Measurements from ENCODE around the gene CAB39. TPM values are rescaled to one million over a fixed set of nuclear protein-coding genes. Genes with fewer than 3 reads are reported as not detected.

Gene CAB39
- total and polyA plus RNA-seq, 2 donors (not counting 1 experiment from before 2014, with no cell fraction given): 21.7 to 75.7 TPM

- Histone ChIP-seq H3K79me2 (ENCODE audit: control insufficient read depth, insufficient read depth, low read length) (no peaks in the 10 kb centered on the region), H3K4me1 (ENCODE audit: control insufficient read depth in 2 of 2, insufficient read depth in 2 of 2, low read length in 2 of 2) (peaks cover 5 to 7% of the 10 kb centered on the region in 2 donors), H3K4me2 (replicated peaks; ENCODE audit: low read depth, low read length, poor library complexity, severe bottlenecking) (no peak overlapping the region), H3K9me3 (ENCODE audit: control extremely low read depth in 1 of 3, control insufficient read depth in 2 of 3, insufficient read depth in 1 of 3, low read length in 2 of 3) (peaks cover 0 to 9% (median 0%) of the 10 kb centered on the region in 3 donors), H3K36me3 (replicated peaks in 1 of 2; ENCODE audit: control extremely low read depth in 1 of 2, control insufficient read depth in 1 of 2, extremely low read depth in 1 of 2, insufficient read depth in 2 of 2, low read length in 1 of 2) (no peaks in the 10 kb centered on the region), H4K20me1 (ENCODE audit: control insufficient read depth, insufficient read depth, low read length, poor library complexity, severe bottlenecking) (no peaks in the 10 kb centered on the region), H3K27me3 (replicated peaks in 1 of 4; ENCODE audit: control extremely low read depth in 1 of 4, control insufficient read depth in 3 of 4, insufficient read depth in 4 of 4, low read length in 3 of 4) (peaks cover 0 to 2% (median 0%) of the 10 kb centered on the region in 4 experiments), H3K27ac (ENCODE audit: low read length in 2 of 2) (no peak overlapping the region), H3K4me3 (ENCODE audit: control extremely low read depth in 1 of 5, extremely low read depth in 1 of 5, insufficient read depth in 1 of 5, low read depth in 2 of 5, low read length in 4 of 5) (no peak overlapping the region), H3K9ac (ENCODE audit: low read length) (no peak overlapping the region), H2AFZ (ENCODE audit: insufficient read depth, low read depth, low read length, poor library complexity, severe bottlenecking) (no peak overlapping the region)
- H3K4me3 Mint-ChIP-seq: no peak overlapping the region
- 67% methylated on average over 40 of the region's 40 CpGs for WGBS (ENCODE audit: insufficient coverage)
- intact Hi-C loops (cut with micrococcal nuclease): loop anchor here (2.0 kb wide), 1 partner anchor 15 kb away; the partner anchor contains the start of gene ITM2C
- TF ChIP-seq CTCF (IDR thresholded peaks at IDR 0.05) (peak; percentile 92), EZH2 (IDR thresholded peaks at IDR 0.05; ENCODE audit: borderline replicate concordance, insufficient read depth, low read depth, low read length, poor library complexity, severe bottlenecking) (no peak)
- ChIA-PET POLR2A (no interaction called here), CTCF (interaction anchor here (0.6 to 8.4 kb wide), 14 partner anchors 13 to 848 kb away, joined by 3 to 93 read pairs (median 4); no protein-coding TSS in a partner anchor)
- H3K27ac Mint-ChIP-seq: no peak overlapping the region
- peaks cover 45% of the 10 kb centered on the region for H3K27me3 Mint-ChIP-seq
- peak; percentile 76 for DNase-seq
- H3K9me3 Mint-ChIP-seq (ENCODE audit: insufficient read depth): no peaks in the 10 kb centered on the region
- peaks cover 6% of the 10 kb centered on the region for H3K4me1 Mint-ChIP-seq
- ATAC-seq (ENCODE audit: low read depth): peak; percentile 66
Measured at GRCh38 chr2:230849633-230850357, 137.2 kb downstream of the CAB39 start.

- H3K27me3 ChIP-seq (replicated peaks in 1 of 4; ENCODE audit: control extremely low read depth in 1 of 4, control insufficient read depth in 3 of 4, insufficient read depth in 4 of 4, low read length in 3 of 4): no peaks in the 10 kb centered on the region
- no peaks in the 10 kb centered on the region for H3K79me2 ChIP-seq (ENCODE audit: control insufficient read depth, insufficient read depth, low read length)
- H3K4me1 ChIP-seq (ENCODE audit: control insufficient read depth in 2 of 2, insufficient read depth in 2 of 2, low read length in 2 of 2): peaks cover 5 to 7% of the 10 kb centered on the region in 2 donors
- H3K9me3 Mint-ChIP-seq (ENCODE audit: insufficient read depth): no peaks in the 10 kb centered on the region
- H3K4me3 Mint-ChIP-seq: no peak overlapping the region
- ATAC-seq (ENCODE audit: low read depth) (no peak), DNase-seq (no peak)
- no peak overlapping the region for H3K27ac ChIP-seq (ENCODE audit: low read length in 2 of 2)
- H3K9me3 ChIP-seq (ENCODE audit: control extremely low read depth in 1 of 3, control insufficient read depth in 2 of 3, insufficient read depth in 1 of 3, low read length in 2 of 3): peaks cover 0 to 9% (median 0%) of the 10 kb centered on the region in 3 donors
- no peak overlapping the region for H2AFZ ChIP-seq (ENCODE audit: insufficient read depth, low read depth, low read length, poor library complexity, severe bottlenecking)
- no peaks in the 10 kb centered on the region for H4K20me1 ChIP-seq (ENCODE audit: control insufficient read depth, insufficient read depth, low read length, poor library complexity, severe bottlenecking)
- no peak for TF ChIP-seq EZH2 (IDR thresholded peaks at IDR 0.05; ENCODE audit: borderline replicate concordance, insufficient read depth, low read depth, low read length, poor library complexity, severe bottlenecking)
- TF ChIP-seq CTCF (IDR thresholded peaks at IDR 0.05): peak; percentile 51
- peaks cover 40% of the 10 kb centered on the region for H3K27me3 Mint-ChIP-seq
- H3K36me3 ChIP-seq (replicated peaks in 1 of 2; ENCODE audit: control extremely low read depth in 1 of 2, control insufficient read depth in 1 of 2, extremely low read depth in 1 of 2, insufficient read depth in 2 of 2, low read length in 1 of 2): no peaks in the 10 kb centered on the region
- WGBS (ENCODE audit: insufficient coverage): 63% methylated on average over 4 of the region's 7 CpGs
- POLR2A ChIA-PET: no interaction called here
- intact Hi-C loops (cut with micrococcal nuclease): no loop called here
- no peak overlapping the region for H3K4me2 ChIP-seq (replicated peaks; ENCODE audit: low read depth, low read length, poor library complexity, severe bottlenecking)
- H3K4me1 Mint-ChIP-seq: peaks cover 6% of the 10 kb centered on the region
- CTCF ChIA-PET: interaction anchor here (0.5 to 8.4 kb wide), 12 partner anchors 10 to 848 kb away, joined by 3 to 93 read pairs (median 4); partner anchors contain the start of gene ITM2C
- H3K27ac Mint-ChIP-seq: no peak overlapping the region
- no peak overlapping the region for H3K9ac ChIP-seq (ENCODE audit: low read length)
- no peak overlapping the region for H3K4me3 ChIP-seq (ENCODE audit: control extremely low read depth in 1 of 5, extremely low read depth in 1 of 5, insufficient read depth in 1 of 5, low read depth in 2 of 5, low read length in 4 of 5)
Measured at GRCh38 chr2:230850358-230850658, 137.7 kb downstream of the CAB39 start.

Measured in B cell (primary cell).